BLaER1 treated with 17β-estradiol and CSF1 and Interleukin-3, amounts not matched to agents 10 nM and 100 nM (cell line): ENCODE results near the gene NOC2L.
A peak's percentile ranks its signal among the peaks of the same experiment; 100 is the strongest.

Source experiments
- H3K27ac ChIP-seq, 11 experiments: shearing (Covaris generic); formaldehyde crosslinking; 2 replicates each; pipeline ENCODE4 v1.8.1; 2022
- H3K27me3 ChIP-seq, 11 experiments: shearing (Covaris generic); formaldehyde crosslinking; 2 replicates each; pipeline ENCODE4 v1.8.1; 2022
- H3K36me3 ChIP-seq, 11 experiments: shearing (Covaris generic); formaldehyde crosslinking; 2 replicates each; pipeline ENCODE4 v1.8.1; 2022
- H3K4me1 ChIP-seq, 10 experiments: shearing (Covaris generic); formaldehyde crosslinking; 2 replicates each; pipeline ENCODE4 v1.8.1; 2022
- H3K4me2 ChIP-seq, 11 experiments: shearing (Covaris generic); formaldehyde crosslinking; 2 replicates each; pipeline ENCODE4 v1.8.1; 2022
- H3K4me3 ChIP-seq, 10 experiments: shearing (Covaris generic); formaldehyde crosslinking; 2 replicates each; pipeline ENCODE4 v1.8.1; 2022
- H3K9ac ChIP-seq, 11 experiments: shearing (Covaris generic); formaldehyde crosslinking; 2 replicates each; pipeline ENCODE4 v1.8.1; 2022
- H3K9me3 ChIP-seq, 11 experiments: shearing (Covaris generic); formaldehyde crosslinking; replicated peaks in 1 of 11; 2 replicates each; pipeline ENCODE4 v1.8.1; 2022
- H4K20me1 ChIP-seq, 11 experiments: shearing (Covaris generic); formaldehyde crosslinking; 2 replicates each; pipeline ENCODE4 v1.8.1; 2022
- Cebpa-rat ChIP-seq, 11 experiments: shearing (Covaris generic); IDR thresholded peaks; 2 replicates each; pipeline ENCODE4 v1.8.1; 2022

The NOC2L gene

GRCh38 chr1:1001057-1001783, 42.2 kb upstream of the NOC2L start:
- H3K4me1 ChIP-seq: peaks cover 36 to 83% (median 68%) of the 10 kb centered on the region in 10 experiments
- H3K27ac ChIP-seq: peak overlapping the region in 6 of 11 experiments; percentile 16 to 65 (median 44); a peak in 8 of 22 replicates
- peak overlapping the region; percentile 55 to 75 (median 66) for H3K4me3 ChIP-seq
- TF ChIP-seq Cebpa-rat (IDR thresholded peaks at IDR 0.05): no peak; a peak in 2 of 22 replicates
- H4K20me1 ChIP-seq: peaks cover 0 to 77% (median 37%) of the 10 kb centered on the region in 11 experiments; a peak in 18 of 22 replicates
- peak overlapping the region in 10 of 11 experiments; percentile 48 to 77 (median 70); a peak in 15 of 22 replicates for H3K9ac ChIP-seq
- H3K4me2 ChIP-seq: peak overlapping the region; percentile 89 to 100 (median 97)
- H3K36me3 ChIP-seq: no peaks in the 10 kb centered on the region
- no peaks in the 10 kb centered on the region for H3K9me3 ChIP-seq
- peaks cover 72 to 92% (median 84%) of the 10 kb centered on the region in 11 experiments for H3K27me3 ChIP-seq

DNA sequence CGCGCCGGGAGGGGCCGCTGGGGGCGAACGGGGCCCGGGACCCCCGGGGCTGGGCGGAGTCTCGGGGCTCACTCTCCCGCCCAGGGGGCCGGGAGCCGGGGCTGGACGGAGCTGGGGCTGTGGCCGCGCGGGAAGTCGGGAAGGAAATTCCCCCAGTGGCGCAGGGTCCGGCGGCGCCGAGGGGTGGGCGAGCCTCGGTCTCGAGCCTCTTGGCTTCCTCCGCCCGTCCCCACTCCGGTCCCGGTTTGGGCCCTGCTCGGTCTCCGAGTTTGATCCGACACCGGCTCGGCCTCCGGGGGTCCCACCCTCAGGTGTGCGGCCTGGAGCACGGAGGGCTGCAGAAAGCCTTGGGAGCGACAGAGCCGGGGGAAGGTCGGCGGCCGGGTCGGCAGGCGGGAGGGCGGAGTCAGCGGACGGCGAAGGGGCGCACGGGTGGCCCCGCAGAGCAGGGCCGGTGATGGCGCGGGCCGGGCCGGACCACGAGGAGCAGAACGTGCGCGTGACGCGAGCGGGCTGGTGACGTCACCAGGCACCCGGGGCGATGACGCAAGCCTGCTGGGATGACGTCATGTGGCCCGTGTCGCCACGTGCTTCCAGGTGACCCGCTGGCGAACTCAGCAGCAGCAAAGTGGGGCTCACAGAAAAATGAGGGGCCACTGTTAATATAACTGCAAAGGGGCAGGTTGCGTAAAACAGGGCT, 41.5 kb upstream of the NOC2L start:
- TF ChIP-seq Cebpa-rat (IDR thresholded peaks at IDR 0.05): peak in 7 of 11 experiments; percentile 40 to 90 (median 75); a peak in 12 of 22 replicates
- Histone ChIP-seq H3K4me2 (peak overlapping the region; percentile 89 to 100 (median 97)), H3K4me1 (peaks cover 36 to 76% (median 65%) of the 10 kb centered on the region in 10 experiments), H3K36me3 (no peaks in the 10 kb centered on the region), H3K27ac (peak overlapping the region; percentile 16 to 65 (median 41); a peak in 16 of 22 replicates), H3K9ac (peak overlapping the region; percentile 47 to 77 (median 69)), H4K20me1 (peaks cover 0 to 80% (median 37%) of the 10 kb centered on the region in 11 experiments; a peak in 18 of 22 replicates), H3K27me3 (peaks cover 79 to 99% (median 91%) of the 10 kb centered on the region in 11 experiments), H3K9me3 (no peaks in the 10 kb centered on the region), H3K4me3 (peak overlapping the region; percentile 55 to 75 (median 66))

DNA sequence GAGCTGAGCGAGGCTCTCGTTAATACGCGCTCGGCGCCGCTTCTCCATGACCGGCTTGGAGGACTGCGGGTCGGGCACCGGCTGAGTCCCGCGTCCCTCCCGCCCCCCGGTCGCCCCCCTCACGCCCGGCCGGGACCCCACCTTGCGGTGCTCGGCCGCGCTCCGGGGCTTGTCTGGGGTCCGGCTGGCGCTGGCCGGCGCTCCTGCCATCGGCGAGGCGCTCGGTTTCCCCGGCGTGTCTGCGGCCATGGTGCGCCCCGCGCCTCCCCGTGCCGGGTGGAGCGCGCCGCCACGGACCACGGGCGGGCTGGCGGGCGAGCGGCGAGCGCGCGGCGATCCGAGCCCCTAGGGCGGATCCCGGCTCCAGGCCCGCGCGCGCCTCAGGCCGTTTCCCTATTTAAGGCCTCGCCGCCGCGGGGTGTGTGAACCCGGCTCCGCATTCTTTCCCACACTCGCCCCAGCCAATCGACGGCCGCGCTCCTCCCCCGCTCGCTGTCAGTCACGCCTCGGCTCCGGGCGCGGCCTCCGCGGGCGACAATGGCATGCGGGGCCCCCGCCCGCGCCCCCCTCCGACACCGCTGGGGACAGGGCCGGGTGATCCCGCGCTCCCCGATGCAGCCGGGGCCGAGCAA, 40.8 kb upstream of the NOC2L start, which contains the start of gene HES4:
Gene HES4 (minus strand): TSS at position 373 of the 632 bp plus-strand sequence. CDS start 124 bp downstream, at position 249.
- Histone ChIP-seq H3K9ac (peak within 1 kb of the TSS; percentile 47 to 77 (median 69)), H3K27ac (peak within 1 kb of the TSS; percentile 16 to 65 (median 41); a peak in 16 of 22 replicates)

DNA sequence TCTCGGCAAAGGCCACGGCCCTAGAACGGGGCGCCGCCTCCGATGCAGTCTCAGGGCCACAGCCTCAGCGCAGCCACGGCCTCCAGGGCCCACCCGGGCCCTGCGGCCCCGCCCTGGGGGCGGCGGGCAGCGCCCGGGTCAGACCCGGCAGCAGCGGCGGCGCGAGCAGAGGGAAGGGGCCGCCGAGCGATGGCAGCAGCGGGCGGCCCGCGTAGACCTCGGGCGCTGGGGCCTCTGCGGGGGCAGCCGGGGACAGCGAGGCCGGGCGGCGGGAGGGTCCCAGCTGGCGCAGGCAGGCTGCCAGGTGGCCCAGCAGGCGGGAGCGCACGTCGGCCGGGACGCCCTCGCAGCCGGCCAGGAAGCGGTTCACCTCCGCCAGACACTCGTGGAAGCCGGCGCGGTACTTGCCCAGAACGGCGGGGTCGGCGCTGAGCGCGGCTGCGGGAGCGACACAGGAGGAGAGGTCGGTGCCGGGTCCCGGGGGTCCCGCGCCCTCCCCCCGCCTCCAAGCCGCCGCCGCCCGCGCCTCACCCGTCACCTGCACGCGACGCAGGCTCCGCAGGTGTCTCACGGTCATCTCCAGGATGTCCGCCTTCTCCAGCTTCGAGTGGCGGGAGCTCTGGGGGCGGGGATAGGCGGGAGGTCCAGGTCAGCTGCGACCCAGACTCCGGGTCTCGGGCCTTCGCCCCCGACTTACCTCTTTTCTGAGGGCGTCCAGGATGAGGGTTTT, 40.1 kb upstream of the NOC2L start:
- H3K9ac ChIP-seq: peak overlapping the region in 10 of 11 experiments; percentile 3 to 74 (median 57); a peak in 14 of 22 replicates
- peaks cover 0 to 70% (median 37%) of the 10 kb centered on the region in 11 experiments; a peak in 18 of 22 replicates for H4K20me1 ChIP-seq
- peak overlapping the region; percentile 89 to 100 (median 97) for H3K4me2 ChIP-seq
- H3K27ac ChIP-seq: no peak overlapping the region
- H3K4me3 ChIP-seq: peak overlapping the region; percentile 55 to 75 (median 66)
- no peak for TF ChIP-seq Cebpa-rat (IDR thresholded peaks at IDR 0.05)
- H3K9me3 ChIP-seq: no peaks in the 10 kb centered on the region
- no peaks in the 10 kb centered on the region for H3K36me3 ChIP-seq
- peaks cover 92 to 100% (median 96%) of the 10 kb centered on the region in 11 experiments for H3K27me3 ChIP-seq
- peaks cover 23 to 62% (median 51%) of the 10 kb centered on the region in 10 experiments for H3K4me1 ChIP-seq

More for the DNA sequence above, 40.8 kb upstream of the NOC2L start, which contains the start of gene HES4:
- H3K4me2 ChIP-seq: peak within 1 kb of the TSS; percentile 89 to 100 (median 97)
- peak within 1 kb of the TSS; percentile 55 to 75 (median 66) for H3K4me3 ChIP-seq
- peaks cover 0 to 77% (median 37%) of the 10 kb centered on the region in 11 experiments; a peak in 18 of 22 replicates for H4K20me1 ChIP-seq
- no peaks in the 10 kb centered on the region for H3K36me3 ChIP-seq
- H3K4me1 ChIP-seq: peaks cover 30 to 69% (median 58%) of the 10 kb centered on the region in 10 experiments
- no peak for TF ChIP-seq Cebpa-rat (IDR thresholded peaks at IDR 0.05)
- peaks cover 86 to 100% (median 93%) of the 10 kb centered on the region in 11 experiments for H3K27me3 ChIP-seq
- no peaks in the 10 kb centered on the region for H3K9me3 ChIP-seq

- peaks cover 20 to 58% (median 47%) of the 10 kb centered on the region in 10 experiments; a peak in 19 of 20 replicates for H3K4me1 ChIP-seq
- peaks cover 88 to 100% (median 98%) of the 10 kb centered on the region in 11 experiments for H3K27me3 ChIP-seq
- H3K27ac ChIP-seq: no peak overlapping the region
Measured at GRCh38 chr1:998745-998994, 39.6 kb upstream of the NOC2L start.

GRCh38 chr1:997993-998744, 39.1 kb upstream of the NOC2L start:
- peaks cover 0 to 63% (median 37%) of the 10 kb centered on the region in 11 experiments; a peak in 18 of 22 replicates for H4K20me1 ChIP-seq
- H3K27me3 ChIP-seq: peaks cover 88 to 100% (median 97%) of the 10 kb centered on the region in 11 experiments
- H3K4me1 ChIP-seq: peaks cover 20 to 58% (median 47%) of the 10 kb centered on the region in 10 experiments; a peak in 19 of 20 replicates
- peak overlapping the region in 5 of 10 experiments; percentile 11 to 68 (median 26); a peak in 4 of 20 replicates for H3K4me3 ChIP-seq
- H3K27ac ChIP-seq: no peak overlapping the region
- no peak overlapping the region; a peak in 1 of 22 replicates for H3K9ac ChIP-seq
- TF ChIP-seq Cebpa-rat (IDR thresholded peaks at IDR 0.05): no peak
- H3K36me3 ChIP-seq: no peaks in the 10 kb centered on the region
- peak overlapping the region in 10 of 11 experiments; percentile 26 to 100 (median 90); a peak in 18 of 22 replicates for H3K4me2 ChIP-seq
- no peaks in the 10 kb centered on the region for H3K9me3 ChIP-seq

More at GRCh38 chr1:998745-998994, 39.6 kb upstream of the NOC2L start:
- no peaks in the 10 kb centered on the region for H3K36me3 ChIP-seq
- H3K4me3 ChIP-seq: peak overlapping the region; percentile 55 to 75 (median 66)
- no peaks in the 10 kb centered on the region for H3K9me3 ChIP-seq
- peak overlapping the region in 9 of 11 experiments; percentile 21 to 74 (median 56); a peak in 13 of 22 replicates for H3K9ac ChIP-seq
- H3K4me2 ChIP-seq: peak overlapping the region; percentile 89 to 100 (median 97)
- peaks cover 0 to 66% (median 37%) of the 10 kb centered on the region in 11 experiments; a peak in 18 of 22 replicates for H4K20me1 ChIP-seq
- TF ChIP-seq Cebpa-rat (IDR thresholded peaks at IDR 0.05): no peak

- TF ChIP-seq Cebpa-rat (IDR thresholded peaks at IDR 0.05): no peak
- Histone ChIP-seq H3K4me2 (peak overlapping the region in 1 of 11 experiments; percentile 54; a peak in 2 of 22 replicates), H3K27me3 (peaks cover 84 to 98% (median 92%) of the 10 kb centered on the region in 11 experiments), H3K9ac (no peak overlapping the region), H3K9me3 (no peaks in the 10 kb centered on the region; a peak in 1 of 22 replicates), H3K27ac (no peak overlapping the region), H3K4me3 (no peak overlapping the region), H3K4me1 (peaks cover 20 to 53% (median 45%) of the 10 kb centered on the region in 10 experiments; a peak in 19 of 20 replicates), H4K20me1 (peaks cover 0 to 59% (median 37%) of the 10 kb centered on the region in 11 experiments; a peak in 18 of 22 replicates), H3K36me3 (no peaks in the 10 kb centered on the region)
Measured at GRCh38 chr1:997713-997992, 38.6 kb upstream of the NOC2L start.
